Stomach smooth muscle (tissue), 2 donors: ENCODE measurements around the gene SMIM5.

ENCODE experiments used
- H3K27ac ChIP-seq: one replicate; pipeline ENCODE4 v1.7.0; 2013; ENCODE audit warnings: mild to moderate bottlenecking, low read length, inconsistent platforms
- H3K27me3 ChIP-seq, 2 donors: one replicate each; pipeline ENCODE4 v1.7.0; 2013; ENCODE audit warnings: low read length in 2 of 2; ENCODE audit not compliant: insufficient read depth in 2 of 2, control insufficient read depth in 1 of 2
- H3K36me3 ChIP-seq, 2 donors: one replicate each; pipeline ENCODE4 v1.7.0; 2013; ENCODE audit warnings: low read length in 2 of 2; ENCODE audit not compliant: control insufficient read depth in 2 of 2, insufficient read depth in 2 of 2
- H3K4me1 ChIP-seq: one replicate; pipeline ENCODE4 v1.7.0; 2013; ENCODE audit warnings: low read length; ENCODE audit not compliant: control insufficient read depth, insufficient read depth
- H3K4me3 ChIP-seq, 2 donors: one replicate each; pipeline ENCODE4 v1.7.0; 2013; ENCODE audit warnings: low read length in 2 of 2
- H3K9ac ChIP-seq, 2 donors: one replicate each; pipeline ENCODE4 v1.7.0; 2013; ENCODE audit warnings: low read length in 2 of 2, mild to moderate bottlenecking in 1 of 2
- H3K9me3 ChIP-seq, 2 donors: one replicate each; pipeline ENCODE4 v1.7.0; 2013; ENCODE audit warnings: low read length in 2 of 2; ENCODE audit not compliant: control insufficient read depth in 2 of 2
- donor health status: healthy.
- donor health status: Pancreatic carcinoma.

SMIM5 gene

GRCh38 chr17:75604034-75604695, 29.1 kb upstream of the SMIM5 start:
- Histone ChIP-seq H3K27me3 (no peaks in the 10 kb centered on the region), H3K4me1 (peaks cover 4% of the 10 kb centered on the region), H3K36me3 (peaks cover 0 to 2% of the 10 kb centered on the region in 2 donors), H3K4me3 (no peak overlapping the region), H3K27ac (no peak overlapping the region), H3K9ac (no peak overlapping the region), H3K9me3 (no peaks in the 10 kb centered on the region)

- Histone ChIP-seq H3K36me3 (peaks cover 0 to 2% of the 10 kb centered on the region in 2 donors), H3K27ac (no peak overlapping the region), H3K27me3 (no peaks in the 10 kb centered on the region), H3K4me1 (peaks cover 4% of the 10 kb centered on the region), H3K9me3 (no peaks in the 10 kb centered on the region), H3K9ac (no peak overlapping the region), H3K4me3 (no peak overlapping the region)
Observed at GRCh38 chr17:75605790-75606189, 27.4 kb upstream of the SMIM5 start.

GRCh38 chr17:75607086-75607485, 26.1 kb upstream of the SMIM5 start:
- Histone ChIP-seq H3K36me3 (peaks cover 1 to 2% of the 10 kb centered on the region in 2 donors), H3K27me3 (no peaks in the 10 kb centered on the region), H3K9ac (no peak overlapping the region), H3K4me3 (no peak overlapping the region), H3K4me1 (peaks cover 4% of the 10 kb centered on the region), H3K9me3 (no peaks in the 10 kb centered on the region), H3K27ac (no peak overlapping the region)

GRCh38 chr17:75610103-75610984, 22.9 kb upstream of the SMIM5 start:
- Histone ChIP-seq H3K27me3 (no peaks in the 10 kb centered on the region), H3K9me3 (no peaks in the 10 kb centered on the region), H3K27ac (no peak overlapping the region), H3K4me3 (no peak overlapping the region), H3K4me1 (no peaks in the 10 kb centered on the region), H3K36me3 (peaks cover 3 to 5% of the 10 kb centered on the region in 2 donors), H3K9ac (no peak overlapping the region)

- Histone ChIP-seq H3K4me3 (no peak overlapping the region), H3K9ac (no peak overlapping the region)
Observed at GRCh38 chr17:75611851-75612429, 21.3 kb upstream of the SMIM5 start.

GRCh38 chr17:75612906-75613626, 20.2 kb upstream of the SMIM5 start:
- Histone ChIP-seq H3K27me3 (no peaks in the 10 kb centered on the region), H3K9ac (no peak overlapping the region), H3K9me3 (no peaks in the 10 kb centered on the region), H3K4me1 (no peaks in the 10 kb centered on the region), H3K4me3 (no peak overlapping the region), H3K27ac (no peak overlapping the region), H3K36me3 (peaks cover 7 to 8% of the 10 kb centered on the region in 2 donors)

More at GRCh38 chr17:75611851-75612429, 21.3 kb upstream of the SMIM5 start:
- Histone ChIP-seq H3K27me3 (no peaks in the 10 kb centered on the region), H3K36me3 (peaks cover 3 to 4% of the 10 kb centered on the region in 2 donors), H3K9me3 (no peaks in the 10 kb centered on the region), H3K4me1 (no peaks in the 10 kb centered on the region), H3K27ac (no peak overlapping the region)

GRCh38 chr17:75614006-75614405, 19.2 kb upstream of the SMIM5 start:
- Histone ChIP-seq H3K27me3 (no peaks in the 10 kb centered on the region), H3K4me1 (no peaks in the 10 kb centered on the region), H3K4me3 (no peak overlapping the region), H3K9ac (no peak overlapping the region), H3K9me3 (no peaks in the 10 kb centered on the region), H3K27ac (no peak overlapping the region), H3K36me3 (peaks cover 9 to 10% of the 10 kb centered on the region in 2 donors)

- no peaks in the 10 kb centered on the region for H3K9me3 ChIP-seq
- H3K9ac ChIP-seq = no peak overlapping the region
- no peaks in the 10 kb centered on the region for H3K4me1 ChIP-seq
- no peaks in the 10 kb centered on the region for H3K27me3 ChIP-seq
- no peak overlapping the region for H3K27ac ChIP-seq
- no peak overlapping the region for H3K4me3 ChIP-seq
- H3K36me3 ChIP-seq = peaks cover 9 to 10% of the 10 kb centered on the region in 2 donors
Observed at GRCh38 chr17:75614556-75615270, 18.5 kb upstream of the SMIM5 start.

GRCh38 chr17:75615301-75615700, 17.9 kb upstream of the SMIM5 start:
- Histone ChIP-seq H3K4me1 (no peaks in the 10 kb centered on the region), H3K9ac (no peak overlapping the region), H3K4me3 (no peak overlapping the region), H3K36me3 (peaks cover 9 to 10% of the 10 kb centered on the region in 2 donors), H3K9me3 (no peaks in the 10 kb centered on the region), H3K27me3 (no peaks in the 10 kb centered on the region), H3K27ac (no peak overlapping the region)
